Common myeloid progenitor, CD34-positive (primary cell): Measurements from ENCODE around the gene XYLB.
A peak's percentile ranks its signal among the peaks of the same experiment; 100 is the strongest.

Experiments
- CTCF ChIA-PET: fragments of 350-600 bp; sonication (Branson Sonifier 250); formaldehyde crosslinking; loops from one replicate; lab custom pipeline; 2021; ENCODE audit warnings: antibody characterized with exemption; lab: Charles Lee
- POLR2A ChIA-PET: fragments of 350-600 bp; sonication (Branson Sonifier 250); formaldehyde crosslinking; loops from one replicate; lab custom pipeline; 2021; ENCODE audit warnings: antibody characterized with exemption; lab: Charles Lee
- DNase-seq, 3 donors: peaks; one replicate each; pipeline versions ENCODE4 v3.0.0 to v3.0.0-alpha.2; 2013
- H3K27ac ChIP-seq, 2 experiments: 1 replicate in 1 of 2; 2 replicates in 1 of 2; pipeline ENCODE4 v1.7.0; 2013; ENCODE audit warnings: inconsistent platforms in 2 of 2, low read length in 2 of 2, mild to moderate bottlenecking in 2 of 2, low read depth in 1 of 2, moderate library complexity in 1 of 2; ENCODE audit not compliant: severe bottlenecking in 2 of 2, insufficient read depth in 1 of 2, poor library complexity in 1 of 2
- H3K27me3 ChIP-seq, 5 experiments: replicated peaks in 2 of 5; 1 replicate in 3 of 5; 2 replicates in 2 of 5; pipeline versions ENCODE4 v1.6.1 to v1.7.0; 2013; ENCODE audit warnings: low read length in 4 of 5, mild to moderate bottlenecking in 2 of 5, moderate library complexity in 2 of 5, inconsistent platforms in 1 of 5; ENCODE audit not compliant: insufficient read depth in 5 of 5, control insufficient read depth in 4 of 5
- H3K36me3 ChIP-seq, 4 experiments: 1 replicate in 2 of 4; 2 replicates in 2 of 4; pipeline versions ENCODE4 v1.6.1 to v1.7.0; 2013; ENCODE audit warnings: low read length in 3 of 4, control low read depth in 1 of 4, mild to moderate bottlenecking in 1 of 4; ENCODE audit not compliant: control insufficient read depth in 4 of 4, insufficient read depth in 4 of 4
- H3K4me1 ChIP-seq, 4 experiments: 1 replicate in 3 of 4; 2 replicates in 1 of 4; pipeline versions ENCODE4 v1.6.1 to v1.7.1; 2013; ENCODE audit warnings: low read length in 3 of 4, mild to moderate bottlenecking in 3 of 4, control low read depth in 1 of 4, inconsistent platforms in 1 of 4, moderate library complexity in 1 of 4; ENCODE audit not compliant: control insufficient read depth in 4 of 4, insufficient read depth in 4 of 4; ENCODE audit errors: control extremely low read depth in 1 of 4
- H3K4me3 ChIP-seq, 7 experiments: 1 replicate in 4 of 7; 2 replicates in 3 of 7; pipeline versions ENCODE4 v1.5.1 to v1.7.0; 2013; ENCODE audit warnings: mild to moderate bottlenecking in 7 of 7, low read length in 6 of 7, moderate library complexity in 6 of 7, inconsistent platforms in 2 of 7, low read depth in 2 of 7, control low read depth in 1 of 7; ENCODE audit not compliant: insufficient read depth in 4 of 7, control insufficient read depth in 1 of 7; ENCODE audit errors: extremely low read depth in 1 of 7
- H3K9me3 ChIP-seq, 5 experiments: 1 replicate in 4 of 5; 2 replicates in 1 of 5; pipeline versions ENCODE4 v1.6.1 to v1.7.1; 2013; ENCODE audit warnings: low read length in 4 of 5, mild to moderate bottlenecking in 2 of 5, inconsistent platforms in 1 of 5, low read depth in 1 of 5, moderate library complexity in 1 of 5; ENCODE audit not compliant: control insufficient read depth in 4 of 5, insufficient read depth in 2 of 5; ENCODE audit errors: control extremely low read depth in 1 of 5
- WGBS: methylation state at CpG from one replicate; pipeline ENCODE4 v1.1.5; 2013; ENCODE audit not compliant: insufficient coverage; 5-methylcytosine and 5-hydroxymethylcytosine counted together

XYLB gene

GRCh38 chr3:38323060-38323459, 23.5 kb upstream of the XYLB start:
- Histone ChIP-seq H3K4me3 (no peak overlapping the region), H3K27ac (no peak overlapping the region), H3K36me3 (no peaks in the 10 kb centered on the region), H3K27me3 (no peaks in the 10 kb centered on the region), H3K4me1 (no peaks in the 10 kb centered on the region), H3K9me3 (peaks cover 0 to 15% (median 9%) of the 10 kb centered on the region in 5 experiments)
- no peak for DNase-seq
- CTCF ChIA-PET = no interaction called here
- no CpG with 5 or more reads among the region's 1 CpG for WGBS
- POLR2A ChIA-PET = no interaction called here

GRCh38 chr3:38325256-38325655, 21.3 kb upstream of the XYLB start:
- Histone ChIP-seq H3K4me1 (no peaks in the 10 kb centered on the region), H3K9me3 (peaks cover 0 to 15% (median 9%) of the 10 kb centered on the region in 5 experiments), H3K36me3 (no peaks in the 10 kb centered on the region), H3K27me3 (no peaks in the 10 kb centered on the region), H3K27ac (no peak overlapping the region), H3K4me3 (no peak overlapping the region)
- ChIA-PET POLR2A (no interaction called here), CTCF (no interaction called here)
- no peak for DNase-seq
- WGBS = 94% methylated on average over 2 of the region's 2 CpGs

GRCh38 chr3:38327335-38328009, 19.1 kb upstream of the XYLB start:
- Histone ChIP-seq H3K27ac (no peak overlapping the region), H3K4me3 (no peak overlapping the region), H3K9me3 (peaks cover 0 to 11% (median 8%) of the 10 kb centered on the region in 5 experiments), H3K4me1 (no peaks in the 10 kb centered on the region), H3K36me3 (no peaks in the 10 kb centered on the region), H3K27me3 (no peaks in the 10 kb centered on the region)
- DNase-seq = peak in 2 of 3 donors; percentile 49 to 63
- ChIA-PET POLR2A (no interaction called here), CTCF (interaction anchor here (1.3 to 1.5 kb wide), 2 partner anchors 17 to 29 kb away, joined by 3 to 5 read pairs; no protein-coding TSS in a partner anchor)

- Histone ChIP-seq H3K9me3 (peaks cover 0 to 11% (median 6%) of the 10 kb centered on the region in 5 experiments), H3K4me1 (no peaks in the 10 kb centered on the region), H3K27ac (no peak overlapping the region), H3K36me3 (no peaks in the 10 kb centered on the region), H3K27me3 (no peaks in the 10 kb centered on the region), H3K4me3 (no peak overlapping the region)
- POLR2A ChIA-PET = no interaction called here
- 94% methylated on average over 2 of the region's 4 CpGs for WGBS
- DNase-seq = no peak
- CTCF ChIA-PET = no interaction called here
These were observed 15.1 kb upstream of the XYLB start for GRCh38 chr3:38331257-38332022.

GRCh38 chr3:38332201-38332600, 14.4 kb upstream of the XYLB start:
- ChIA-PET POLR2A (interaction anchor here (0.6 kb wide), 1 partner anchor 206 kb away, joined by 3 read pairs; no protein-coding TSS in a partner anchor), CTCF (interaction anchor here (2.0 kb wide), 1 partner anchor 14 kb away, joined by 7 read pairs; the partner anchor contains the start of gene XYLB)
- H3K4me3 ChIP-seq = no peak overlapping the region
- DNase-seq = peak in 2 of 3 donors; percentile 35 to 37
- no peak overlapping the region for H3K27ac ChIP-seq
- 20% methylated on average over 1 of the region's 3 CpGs for WGBS
- no peaks in the 10 kb centered on the region for H3K27me3 ChIP-seq
- peaks cover 0 to 4% (median 2%) of the 10 kb centered on the region in 5 experiments for H3K9me3 ChIP-seq
- no peaks in the 10 kb centered on the region for H3K36me3 ChIP-seq
- H3K4me1 ChIP-seq = no peaks in the 10 kb centered on the region

- Histone ChIP-seq H3K36me3 (no peaks in the 10 kb centered on the region), H3K4me1 (no peaks in the 10 kb centered on the region), H3K9me3 (no peaks in the 10 kb centered on the region), H3K27me3 (no peaks in the 10 kb centered on the region), H3K4me3 (no peak overlapping the region), H3K27ac (no peak overlapping the region)
- ChIA-PET POLR2A (no interaction called here), CTCF (interaction anchor here (1.0 to 2.0 kb wide), 5 partner anchors 10 to 216 kb away, joined by 3 to 7 read pairs (median 3); partner anchors contain the start of genes ACAA1 and XYLB)
- no peak for DNase-seq
- WGBS = 85% methylated on average over 3 of the region's 5 CpGs
These were observed 12.2 kb upstream of the XYLB start for GRCh38 chr3:38334142-38335055.
